SK-N-SH treated with all-trans-retinoic acid at 6 μM for 48 hours (cell line): Measurements from ENCODE around the gene DYNC1H1.

Experiments used
- ATAC-seq: fragments of 200-7000 bp; cut with Tn5 transposase; 3 replicates; pipeline ENCODE4 v1.9.1; 2020; ENCODE audit warnings: mild to moderate bottlenecking, moderate library complexity
- ARNTL ChIP-seq: fragments of 450-650 bp; formaldehyde crosslinking; IDR thresholded peaks from 2 replicates; pipeline ENCODE4 v1.5.0; 2020; ENCODE audit warnings: low read depth, mild to moderate bottlenecking, moderate library complexity, borderline replicate concordance
- BACH2 ChIP-seq: fragments of 250-450 bp; sonication (Bioruptor Pico); IDR thresholded peaks from 2 replicates; pipeline ENCODE4 v1.9.0; 2021; ENCODE audit warnings: mild to moderate bottlenecking, borderline replicate concordance
- CREB5 ChIP-seq: fragments of 250-450 bp; sonication (Bioruptor Pico); IDR thresholded peaks from 2 replicates; pipeline ENCODE4 v1.5.1; 2020; ENCODE audit warnings: low read depth, mild to moderate bottlenecking, moderate library complexity
- CSDC2 ChIP-seq: fragments of 250-450 bp; sonication (Bioruptor Pico); IDR thresholded peaks from 2 replicates; pipeline ENCODE4 v1.5.0; 2020; ENCODE audit warnings: mild to moderate bottlenecking, moderate library complexity
- CSRNP3 ChIP-seq: fragments of 250-450 bp; sonication (Bioruptor Pico); IDR thresholded peaks from 2 replicates; pipeline ENCODE4 v1.5.1; 2021; ENCODE audit warnings: mild to moderate bottlenecking, moderate library complexity
- ESRRG ChIP-seq: fragments of 250-450 bp; sonication (Bioruptor Pico); IDR thresholded peaks from 2 replicates; pipeline ENCODE4 v1.6.1; 2021; ENCODE audit warnings: mild to moderate bottlenecking
- GLIS3 ChIP-seq: fragments of 250-450 bp; sonication (Bioruptor Pico); IDR thresholded peaks from 2 replicates; pipeline ENCODE4 v1.5.0; 2020; ENCODE audit warnings: mild to moderate bottlenecking, moderate library complexity
- ISL1 ChIP-seq: fragments of 250-450 bp; sonication (Bioruptor Pico); IDR thresholded peaks from 2 replicates; pipeline ENCODE4 v2.1.2; 2022; ENCODE audit warnings: mild to moderate bottlenecking, moderate library complexity
- OSR1 ChIP-seq: fragments of 250-450 bp; sonication (Bioruptor Pico); IDR thresholded peaks from 2 replicates; pipeline ENCODE4 v1.8.0; 2022; ENCODE audit warnings: moderate library complexity, mild to moderate bottlenecking, inconsistent platforms
- PATZ1 ChIP-seq: fragments of 250-450 bp; sonication (Bioruptor Pico); IDR thresholded peaks from 2 replicates; pipeline ENCODE4 v1.8.0; 2020; ENCODE audit warnings: mild to moderate bottlenecking, moderate library complexity, borderline replicate concordance
- PPARA ChIP-seq: fragments of 250-450 bp; sonication (Bioruptor Pico); IDR thresholded peaks from 2 replicates; pipeline ENCODE4 v1.5.0; 2020; ENCODE audit warnings: mild to moderate bottlenecking, borderline replicate concordance
- RARB ChIP-seq: fragments of 250-450 bp; sonication (Bioruptor Pico); IDR thresholded peaks from 2 replicates; pipeline ENCODE4 v1.8.0; 2021; ENCODE audit warnings: mild to moderate bottlenecking, moderate library complexity
- SNAI2 ChIP-seq: fragments of 250-450 bp; sonication (Bioruptor Pico); IDR thresholded peaks from 2 replicates; pipeline ENCODE4 v1.5.0; 2020; ENCODE audit warnings: mild to moderate bottlenecking, moderate library complexity
- TOX ChIP-seq: fragments of 250-450 bp; sonication (Bioruptor Pico); IDR thresholded peaks from 2 replicates; pipeline ENCODE4 v1.8.0; 2021; ENCODE audit warnings: mild to moderate bottlenecking, moderate library complexity, borderline replicate concordance
- TSHZ2 ChIP-seq: fragments of 250-450 bp; sonication (Bioruptor Pico); IDR thresholded peaks from 2 replicates; pipeline ENCODE4 v1.5.0; 2020; ENCODE audit warnings: mild to moderate bottlenecking, moderate library complexity
- ZC3H10 ChIP-seq: fragments of 250-450 bp; sonication (Bioruptor Pico); IDR thresholded peaks from 2 replicates; pipeline ENCODE4 v1.5.1; 2021; ENCODE audit warnings: mild to moderate bottlenecking, moderate library complexity
- ZFP3 ChIP-seq: fragments of 250-450 bp; sonication (Bioruptor Pico); IDR thresholded peaks from 2 replicates; pipeline ENCODE4 v1.5.0; 2020; ENCODE audit warnings: mild to moderate bottlenecking, moderate library complexity
- ZFP30 ChIP-seq: fragments of 450-650 bp; formaldehyde crosslinking; IDR thresholded peaks from 2 replicates; pipeline ENCODE4 v1.5.0; 2022; ENCODE audit warnings: mild to moderate bottlenecking, moderate library complexity
- ZNF565 ChIP-seq: fragments of 450-650 bp; formaldehyde crosslinking; conservative IDR thresholded peaks from 2 replicates; pipeline ENCODE4 v1.5.0; 2020; ENCODE audit warnings: low read depth, mild to moderate bottlenecking, moderate library complexity
- ZNF70 ChIP-seq: fragments of 450-650 bp; formaldehyde crosslinking; IDR thresholded peaks from 2 replicates; pipeline ENCODE4 v1.5.0; 2020; ENCODE audit warnings: mild to moderate bottlenecking, moderate library complexity
- ZNF8 ChIP-seq: fragments of 450-650 bp; formaldehyde crosslinking; IDR thresholded peaks from 2 replicates; pipeline ENCODE4 v1.5.0; 2020; ENCODE audit warnings: mild to moderate bottlenecking, moderate library complexity
- TF ChIP-seq, protein P1 (sequence below): fragments of 250-450 bp; sonication (Bioruptor Pico); IDR thresholded peaks from 2 replicates; pipeline ENCODE4 v1.8.0; 2021; ENCODE audit warnings: low read depth, mild to moderate bottlenecking, moderate library complexity, borderline replicate concordance

DYNC1H1 gene

DNA sequence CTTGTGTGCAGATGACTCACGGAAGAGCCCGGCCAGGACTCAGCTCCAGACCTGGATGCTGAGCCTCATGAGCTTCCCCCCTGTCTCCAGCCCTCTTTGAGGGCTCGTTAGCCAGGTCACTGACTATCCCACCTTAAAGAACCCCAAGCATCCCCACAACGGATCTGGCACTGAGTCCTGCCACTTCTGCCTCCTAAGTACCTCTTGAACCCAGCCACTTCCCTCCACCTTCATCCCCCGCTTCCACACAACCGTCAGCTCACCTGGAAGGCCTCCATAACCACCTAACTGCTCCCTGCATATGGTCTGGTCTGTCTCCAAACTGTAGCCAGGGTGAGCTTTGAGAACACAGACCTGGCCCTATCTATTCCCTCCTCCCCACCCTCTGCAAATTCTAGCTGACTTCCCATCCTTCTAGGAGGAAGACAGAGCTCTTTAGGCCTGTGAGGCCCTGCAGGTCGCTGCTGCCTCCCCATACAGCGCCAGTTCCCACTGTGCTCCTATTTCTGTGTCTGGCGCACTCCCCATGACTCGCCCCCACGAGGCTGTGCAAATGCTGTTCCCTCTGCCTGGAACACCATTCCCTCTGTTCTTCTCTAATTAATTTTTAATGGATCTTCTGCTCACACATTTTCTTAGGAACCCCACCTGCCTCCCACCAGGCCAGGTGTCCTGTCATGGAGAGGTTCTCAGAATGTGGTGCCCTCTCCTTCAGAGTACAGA is 125.4 kb downstream of the DYNC1H1 start:
- TF ChIP-seq GLIS3 (CRISPR knock-in tag) (no peak), PATZ1 (CRISPR knock-in tag) (no peak), ESRRG (CRISPR knock-in tag) (no peak), TSHZ2 (CRISPR knock-in tag) (no peak), CSRNP3 (CRISPR knock-in tag) (no peak), PPARA (no peak), ZNF565 (CRISPR knock-in tag) (no peak), ZNF8 (CRISPR knock-in tag) (no peak), RARB (CRISPR knock-in tag) (no peak), CREB5 (CRISPR knock-in tag) (no peak), TOX (CRISPR knock-in tag) (no peak), BACH2 (no peak), ZC3H10 (CRISPR knock-in tag) (no peak), ARNTL (no peak), SNAI2 (CRISPR knock-in tag) (no peak), ZFP3 (CRISPR knock-in tag) (no peak), ZNF70 (CRISPR knock-in tag) (no peak)
- TF ChIP-seq, protein P1, sequence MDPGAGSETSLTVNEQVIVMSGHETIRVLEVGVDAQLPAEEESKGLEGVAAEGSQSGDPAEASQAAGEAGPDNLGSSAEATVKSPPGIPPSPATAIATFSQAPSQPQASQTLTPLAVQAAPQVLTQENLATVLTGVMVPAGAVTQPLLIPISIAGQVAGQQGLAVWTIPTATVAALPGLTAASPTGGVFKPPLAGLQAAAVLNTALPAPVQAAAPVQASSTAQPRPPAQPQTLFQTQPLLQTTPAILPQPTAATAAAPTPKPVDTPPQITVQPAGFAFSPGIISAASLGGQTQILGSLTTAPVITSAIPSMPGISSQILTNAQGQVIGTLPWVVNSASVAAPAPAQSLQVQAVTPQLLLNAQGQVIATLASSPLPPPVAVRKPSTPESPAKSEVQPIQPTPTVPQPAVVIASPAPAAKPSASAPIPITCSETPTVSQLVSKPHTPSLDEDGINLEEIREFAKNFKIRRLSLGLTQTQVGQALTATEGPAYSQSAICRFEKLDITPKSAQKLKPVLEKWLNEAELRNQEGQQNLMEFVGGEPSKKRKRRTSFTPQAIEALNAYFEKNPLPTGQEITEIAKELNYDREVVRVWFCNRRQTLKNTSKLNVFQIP (CRISPR knock-in tag) = no peak
- no peak for ATAC-seq

- no peak for ATAC-seq
- no peak for TF ChIP-seq SNAI2 (CRISPR knock-in tag)
- TF ChIP-seq CREB5 (CRISPR knock-in tag) = no peak
- TF ChIP-seq, all 23 proteins: peak for 0
Observed at GRCh38 chr14:102090713-102091112, 126.3 kb downstream of the DYNC1H1 start.

DNA sequence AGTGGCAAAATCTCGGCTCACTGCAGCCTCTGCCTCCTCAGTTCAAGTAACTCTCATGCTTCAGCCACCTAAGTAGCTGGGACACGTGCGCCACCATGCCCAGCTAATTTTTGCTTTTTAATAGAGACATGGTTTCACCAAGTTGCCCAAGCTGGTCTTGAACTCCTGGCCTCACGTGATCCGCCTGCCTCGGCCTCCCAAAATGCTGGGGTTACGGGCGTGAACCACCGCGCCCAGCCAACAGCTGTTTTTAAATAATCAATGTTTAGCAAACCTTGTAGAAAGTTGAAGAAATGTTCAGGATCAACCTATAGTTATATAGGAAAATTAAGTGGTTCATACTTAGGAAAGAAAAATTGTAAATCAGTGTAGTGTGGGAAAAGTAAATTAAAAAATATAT is 128.4 kb downstream of the DYNC1H1 start:
- TF ChIP-seq BACH2 = no peak
- no peak for TF ChIP-seq CSDC2 (CRISPR knock-in tag)
- no peak for TF ChIP-seq PATZ1 (CRISPR knock-in tag)
- no peak for TF ChIP-seq ZC3H10 (CRISPR knock-in tag)
- no peak for TF ChIP-seq SNAI2 (CRISPR knock-in tag)
- no peak for TF ChIP-seq OSR1
- TF ChIP-seq ISL1 (CRISPR knock-in tag) = no peak
- no peak for TF ChIP-seq ZNF8 (CRISPR knock-in tag)
- TF ChIP-seq ZNF70 (CRISPR knock-in tag) = no peak
- no peak for TF ChIP-seq ZFP3 (CRISPR knock-in tag)
- TF ChIP-seq ZFP30 (CRISPR knock-in tag) = no peak
- no peak for ATAC-seq
